Measurements from ENCODE around the gene NOD2.

Gene NOD2

GRCh38 chr16:50712956-50713355, 19.6 kb downstream of the NOD2 start:
- no peak for DNase-seq (ENCODE audit: low read depth)
- no peak for TF ChIP-seq CTCF (IDR thresholded peaks at IDR 0.05; ENCODE audit: insufficient read depth, low read depth, low read length, missing control alignments)
- H3K4me3 ChIP-seq (ENCODE audit: low read depth, low read length): no peak overlapping the region

- DNase-seq (ENCODE audit: low read depth): no peak
- H3K4me3 ChIP-seq (ENCODE audit: low read depth, low read length): no peak overlapping the region
- TF ChIP-seq CTCF (IDR thresholded peaks at IDR 0.05; ENCODE audit: insufficient read depth, low read depth, low read length, missing control alignments): no peak
These were observed 23.7 kb downstream of the NOD2 start for GRCh38 chr16:50717091-50717490.

- TF ChIP-seq CTCF (IDR thresholded peaks at IDR 0.05; ENCODE audit: insufficient read depth, low read depth, low read length, missing control alignments): no peak
These were observed 24.1 kb downstream of the NOD2 start for GRCh38 chr16:50717494-50717893.

GRCh38 chr16:50718061-50718760, 24.8 kb downstream of the NOD2 start:
- no peak for TF ChIP-seq CTCF (IDR thresholded peaks at IDR 0.05; ENCODE audit: insufficient read depth, low read depth, low read length, missing control alignments)
- no peak overlapping the region for H3K4me3 ChIP-seq (ENCODE audit: low read depth, low read length)
- no peak for DNase-seq (ENCODE audit: low read depth)

More at GRCh38 chr16:50717494-50717893, 24.1 kb downstream of the NOD2 start:
- DNase-seq (ENCODE audit: low read depth): no peak
- no peak overlapping the region for H3K4me3 ChIP-seq (ENCODE audit: low read depth, low read length)

- no peak for TF ChIP-seq CTCF (IDR thresholded peaks at IDR 0.05; ENCODE audit: insufficient read depth, low read depth, low read length, missing control alignments)
- no peak for DNase-seq (ENCODE audit: low read depth)
- H3K4me3 ChIP-seq (ENCODE audit: low read depth, low read length): no peak overlapping the region
These were observed 25.5 kb downstream of the NOD2 start for GRCh38 chr16:50718761-50719400.

- peak; percentile 1 for TF ChIP-seq CTCF (IDR thresholded peaks at IDR 0.05; ENCODE audit: insufficient read depth, low read depth, low read length, missing control alignments)
- H3K4me3 ChIP-seq (ENCODE audit: low read depth, low read length): no peak overlapping the region
- no peak for DNase-seq (ENCODE audit: low read depth)
These were observed 26.3 kb downstream of the NOD2 start for GRCh38 chr16:50719401-50720337.
